Activated CD8-positive, alpha-beta memory T cell treated with anti-CD3 and anti-CD28 coated beads, Interleukin-2, amount 50 U/mL, for 48 hours (primary cell): ENCODE results near the gene TMCO1.
"Not testable (repeated sequence)": the region's sequence is repeated elsewhere in the genome, so short reads cannot be mapped to it uniquely, and the experiment has no call there.

Experiments
- DNase-seq: peaks from one replicate; pipeline ENCODE4 v3.0.0-alpha.2; 2020

Gene TMCO1

GRCh38 chr1:165683848-165684485 is 84.7 kb downstream of the TMCO1 start:
- no peak for DNase-seq

DNA sequence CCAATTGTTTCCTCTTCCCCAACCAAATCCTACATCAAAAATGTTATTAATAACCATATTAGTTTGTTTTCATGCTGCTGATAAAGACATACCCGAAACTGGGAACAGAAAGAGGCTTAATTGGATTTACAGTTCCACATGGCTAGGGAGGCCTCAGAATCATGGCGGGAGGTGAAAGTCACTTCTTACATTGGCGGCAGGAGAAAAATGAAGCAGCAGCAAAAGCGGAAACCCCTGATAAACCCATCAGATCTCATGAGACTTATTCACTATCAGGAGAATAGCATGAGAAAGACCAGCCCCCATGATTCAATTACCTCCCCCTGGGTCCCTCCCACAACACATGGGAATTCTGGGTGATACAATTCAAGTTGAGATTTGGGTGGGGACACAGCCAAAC is 87.9 kb downstream of the TMCO1 start:
- not testable (repeated sequence) for DNase-seq

GRCh38 chr1:165680303-165680702 is 88.4 kb downstream of the TMCO1 start:
- DNase-seq, result no peak

- no peak for DNase-seq
These were observed 89.2 kb downstream of the TMCO1 start for GRCh38 chr1:165679282-165680036.

GRCh38 chr1:165678509-165678908 is 90.2 kb downstream of the TMCO1 start:
- no peak for DNase-seq
